GM19239 (cell line): Measurements from ENCODE around the gene RDH8.

Source experiments
- DNase-seq: peaks from one replicate; pipeline ENCODE4 v3.0.0; 2011; ENCODE audit warnings: low spot score; ENCODE audit not compliant: insufficient read length
- FAIRE-seq: peaks from 2 replicates; lab custom pipeline; 2011; peaks lifted over from hg19 to GRCh38; lab: Jason Lieb, UNC

The RDH8 gene

DNA sequence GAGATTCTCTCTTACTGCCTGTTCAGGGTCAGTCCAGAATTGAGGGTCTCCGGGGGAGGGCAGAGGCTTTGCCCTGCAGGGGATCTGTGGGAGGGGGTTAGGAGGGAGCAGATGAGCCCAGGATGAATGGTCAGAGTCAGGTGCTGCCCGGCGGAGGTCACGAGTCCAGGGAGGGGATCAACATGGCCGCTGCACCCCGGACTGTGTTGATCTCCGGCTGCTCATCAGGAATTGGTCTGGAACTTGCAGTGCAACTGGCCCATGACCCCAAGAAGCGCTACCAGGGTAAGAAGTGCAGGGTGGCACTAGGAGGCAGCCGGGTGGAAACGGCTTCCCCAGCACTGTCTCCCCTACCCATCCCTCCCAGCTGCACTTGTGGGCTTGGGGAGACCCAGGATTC is at the start of gene RDH8:
Gene RDH8, plus strand, starts transcription at position 168 of the 400 bp plus-strand sequence. Its CDS starts 15 bp downstream, at position 183.
- DNase-seq (no peak), FAIRE-seq (no peak)

DNA sequence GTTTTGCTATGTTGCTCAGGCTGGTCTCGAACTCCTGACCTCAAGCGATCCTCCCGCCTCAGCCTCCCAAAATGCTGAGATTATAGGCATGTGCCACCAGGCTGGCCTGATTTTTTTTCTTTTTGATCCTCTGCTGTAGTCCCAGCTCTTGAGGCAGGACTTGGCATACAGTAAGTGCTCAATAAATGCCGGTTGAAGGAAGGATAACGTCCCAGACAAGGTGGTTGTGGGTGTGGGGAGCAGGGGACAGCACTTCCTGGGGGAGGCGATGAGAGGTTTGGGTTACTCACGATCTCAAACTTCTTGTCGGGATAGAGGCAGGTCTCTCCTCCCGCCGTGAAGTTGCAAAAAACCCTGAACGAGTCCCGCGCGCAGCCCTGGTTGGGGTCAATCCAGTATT is 47.3 kb upstream of the RDH8 start:
- no peak for FAIRE-seq

DNA sequence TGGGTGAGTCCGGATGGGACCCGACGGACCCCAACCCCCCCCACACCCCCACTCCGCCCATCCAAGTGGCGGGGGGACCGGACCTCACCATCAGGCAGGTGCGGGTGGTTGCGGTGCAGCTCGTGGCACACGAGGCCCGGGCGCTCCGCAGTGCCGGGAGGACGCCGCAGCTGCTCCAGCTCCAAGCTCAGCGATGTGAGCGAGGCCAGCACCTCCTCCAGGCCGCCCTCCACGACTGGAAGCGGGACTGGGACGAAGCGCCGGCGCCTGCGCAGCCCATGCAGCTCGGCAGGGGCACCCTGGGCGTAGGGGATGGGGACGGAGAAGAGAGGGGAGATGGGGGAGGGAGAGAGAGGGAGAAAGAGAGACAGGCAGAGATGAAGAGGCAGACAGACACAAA is 46.8 kb upstream of the RDH8 start:
- FAIRE-seq (no peak), DNase-seq (no peak)

More for the DNA sequence above, 47.3 kb upstream of the RDH8 start:
- no peak for DNase-seq

- no peak for FAIRE-seq
Measured at GRCh38 chr19:9967326-9967725, 46.0 kb upstream of the RDH8 start.

GRCh38 chr19:9968820-9969687 is 44.2 kb upstream of the RDH8 start:
- no peak for DNase-seq
- FAIRE-seq: no peak

More at GRCh38 chr19:9967326-9967725, 46.0 kb upstream of the RDH8 start:
- DNase-seq: no peak

GRCh38 chr19:9969688-9969975 is 43.7 kb upstream of the RDH8 start:
- FAIRE-seq: no peak

GRCh38 chr19:9970481-9970880 is 42.8 kb upstream of the RDH8 start:
- DNase-seq (no peak), FAIRE-seq (no peak)

More at GRCh38 chr19:9969688-9969975, 43.7 kb upstream of the RDH8 start:
- no peak for DNase-seq

DNA sequence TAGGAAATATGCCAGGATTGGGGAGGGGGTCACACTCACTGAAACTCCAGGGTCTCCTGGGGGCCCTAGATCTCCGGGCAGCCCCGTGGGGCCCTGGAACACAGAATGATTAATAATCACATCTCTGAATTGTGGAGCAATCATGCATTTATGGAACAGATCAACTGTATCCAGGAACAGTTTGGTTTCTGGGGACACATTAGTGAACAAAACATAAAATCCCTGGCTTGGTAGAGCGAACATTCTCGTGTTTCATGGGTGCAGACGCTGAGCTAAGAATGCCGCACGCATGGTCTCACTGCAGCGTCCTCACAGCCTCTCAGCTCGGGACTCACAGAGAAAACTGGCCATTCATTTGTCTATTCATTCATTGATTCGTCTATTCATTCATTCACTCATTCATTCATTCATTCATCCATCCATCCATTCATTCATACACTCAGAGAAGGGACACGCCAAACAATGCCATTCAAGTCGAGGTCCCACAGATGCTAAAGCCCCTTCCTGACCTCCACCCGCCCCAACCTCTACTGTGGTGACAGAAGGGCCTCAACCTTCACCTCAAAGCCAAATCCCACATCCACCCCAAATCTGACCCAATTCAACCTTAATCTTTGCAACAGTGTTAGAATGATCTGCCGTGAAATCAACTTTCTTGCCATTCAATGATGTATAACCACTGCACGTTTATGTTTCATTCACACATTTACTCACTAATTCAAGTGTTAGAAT is 42.0 kb upstream of the RDH8 start:
- no peak for DNase-seq
- FAIRE-seq: no peak

- no peak for DNase-seq
Measured at GRCh38 chr19:9972103-9972502, 41.2 kb upstream of the RDH8 start.

GRCh38 chr19:9981406-9982260 is 31.6 kb upstream of the RDH8 start:
- no peak for DNase-seq

More at GRCh38 chr19:9972103-9972502, 41.2 kb upstream of the RDH8 start:
- no peak for FAIRE-seq

GRCh38 chr19:9986787-9987281 is 26.4 kb upstream of the RDH8 start:
- FAIRE-seq (no peak), DNase-seq (no peak)

More at GRCh38 chr19:9981406-9982260, 31.6 kb upstream of the RDH8 start:
- FAIRE-seq: no peak

DNA sequence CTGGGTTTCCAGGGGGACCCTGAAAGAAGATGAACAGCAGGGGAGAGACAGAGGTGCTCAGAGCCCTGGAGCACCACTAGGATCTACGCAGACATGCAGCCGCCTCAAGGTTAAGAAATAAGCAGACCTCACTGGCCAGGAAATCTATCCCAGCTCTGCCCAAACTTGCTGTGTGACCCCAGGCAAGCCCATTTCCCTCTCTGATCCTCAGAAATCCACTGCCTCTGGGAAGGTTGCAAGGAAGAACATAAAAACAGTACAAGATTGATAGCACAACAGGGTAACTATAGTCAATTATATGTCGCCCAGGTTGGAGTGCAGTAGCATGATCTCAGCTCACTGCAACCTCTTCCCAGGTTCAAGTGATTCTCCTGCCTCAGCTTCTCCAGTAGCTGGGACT is 23.8 kb upstream of the RDH8 start:
- no peak for FAIRE-seq

DNA sequence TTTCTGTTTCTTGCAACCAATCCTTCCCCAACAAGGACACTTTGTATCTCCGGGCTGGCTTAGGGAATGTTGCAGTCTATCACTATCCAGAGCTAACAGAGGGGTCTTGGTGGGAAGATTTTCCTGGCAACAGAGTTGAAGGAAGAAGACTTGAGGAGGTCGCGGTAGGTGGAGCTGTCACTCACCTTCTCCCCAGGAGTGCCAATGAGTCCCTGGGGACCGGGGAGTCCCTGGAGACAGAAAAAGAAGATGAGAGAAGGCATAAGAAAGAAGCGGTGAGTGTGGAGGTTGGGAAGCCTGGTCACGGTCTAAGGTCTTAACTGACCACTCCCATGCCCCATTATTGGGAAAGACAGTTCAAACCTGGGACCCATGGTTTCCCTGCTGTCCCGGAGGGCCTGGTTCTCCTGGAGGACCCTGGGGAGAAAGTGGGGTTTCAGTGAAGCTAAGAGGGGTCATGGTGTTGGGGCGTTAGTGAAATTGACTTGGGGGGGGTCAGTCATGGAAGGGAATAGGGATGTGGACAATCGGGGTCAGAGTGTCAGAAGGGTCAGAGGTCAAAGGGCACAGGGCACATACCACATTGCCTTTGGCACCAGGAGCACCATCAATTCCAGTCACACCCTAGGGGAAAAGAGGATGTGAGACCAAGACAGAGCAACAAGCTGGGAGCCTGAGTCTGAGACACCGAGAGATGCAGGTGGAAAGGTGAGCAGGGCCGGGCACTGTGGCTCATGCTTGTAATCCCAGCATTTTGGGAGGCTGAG is 21.7 kb upstream of the RDH8 start:
- no peak for FAIRE-seq

More for the DNA sequence above, 23.8 kb upstream of the RDH8 start:
- no peak for DNase-seq

GRCh38 chr19:9995084-9995483 is 18.2 kb upstream of the RDH8 start:
- DNase-seq (no peak), FAIRE-seq (no peak)

More for the DNA sequence above, 21.7 kb upstream of the RDH8 start:
- DNase-seq: no peak

DNA sequence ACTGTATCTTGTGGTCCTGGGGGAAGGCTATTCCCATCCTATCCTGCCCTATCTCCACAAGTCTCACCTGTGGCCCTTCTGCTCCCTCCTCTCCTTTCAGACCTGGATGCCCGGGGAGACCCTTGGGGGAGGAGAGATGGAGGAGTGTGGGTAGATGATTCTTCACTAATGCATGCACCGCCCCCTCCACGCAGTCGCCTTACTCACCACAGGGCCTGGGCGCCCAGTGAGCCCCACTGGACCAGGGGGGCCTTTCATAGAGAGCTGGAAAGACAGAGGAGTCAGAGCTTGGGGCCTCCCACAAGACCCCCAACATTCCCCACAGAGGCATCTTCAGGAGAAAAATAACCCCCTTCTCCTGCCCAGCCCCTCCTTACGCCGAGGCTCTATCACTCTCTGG is 17.3 kb upstream of the RDH8 start:
- no peak for FAIRE-seq
- no peak for DNase-seq

GRCh38 chr19:9996541-9996940 is 16.7 kb upstream of the RDH8 start:
- FAIRE-seq (no peak), DNase-seq (no peak)

- no peak for FAIRE-seq
- DNase-seq: peak; percentile 82
Measured at GRCh38 chr19:10000171-10000826, 13.0 kb upstream of the RDH8 start.

GRCh38 chr19:10001899-10002298 is 11.4 kb upstream of the RDH8 start:
- FAIRE-seq (no peak), DNase-seq (no peak)

GRCh38 chr19:10003271-10003670 is 10.0 kb upstream of the RDH8 start:
- DNase-seq (no peak), FAIRE-seq (no peak)
